NCI-H2196 treated with DMSO at 0.1 percent for 48 hours (cell line): ENCODE results near the gene PPP3R1.

Source experiments
- DNase-seq: peaks from one replicate; lab custom pipeline; 2025; ENCODE audit not compliant: unreplicated experiment; lab: John Stamatoyannopoulos, UW

The PPP3R1 gene

DNA sequence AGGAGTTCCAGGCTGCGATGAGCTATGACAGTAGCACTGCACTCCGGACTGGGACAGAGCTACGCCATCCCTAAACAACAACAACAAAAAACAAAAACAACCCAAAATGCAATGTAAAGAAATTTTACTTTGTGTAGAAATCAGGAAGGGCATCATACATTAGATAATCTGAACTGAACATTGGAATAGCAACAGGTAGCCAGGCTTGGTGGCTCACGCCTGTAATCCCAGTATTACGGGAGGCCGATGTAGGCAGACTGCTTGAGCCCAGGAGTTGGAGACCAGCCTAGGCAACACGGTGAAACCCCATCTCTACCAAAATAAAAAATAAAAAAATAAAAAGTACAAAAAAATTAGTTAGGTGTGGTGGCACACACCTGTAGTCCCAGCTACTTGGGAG is 96.7 kb downstream of the PPP3R1 start:
- no peak for DNase-seq

DNA sequence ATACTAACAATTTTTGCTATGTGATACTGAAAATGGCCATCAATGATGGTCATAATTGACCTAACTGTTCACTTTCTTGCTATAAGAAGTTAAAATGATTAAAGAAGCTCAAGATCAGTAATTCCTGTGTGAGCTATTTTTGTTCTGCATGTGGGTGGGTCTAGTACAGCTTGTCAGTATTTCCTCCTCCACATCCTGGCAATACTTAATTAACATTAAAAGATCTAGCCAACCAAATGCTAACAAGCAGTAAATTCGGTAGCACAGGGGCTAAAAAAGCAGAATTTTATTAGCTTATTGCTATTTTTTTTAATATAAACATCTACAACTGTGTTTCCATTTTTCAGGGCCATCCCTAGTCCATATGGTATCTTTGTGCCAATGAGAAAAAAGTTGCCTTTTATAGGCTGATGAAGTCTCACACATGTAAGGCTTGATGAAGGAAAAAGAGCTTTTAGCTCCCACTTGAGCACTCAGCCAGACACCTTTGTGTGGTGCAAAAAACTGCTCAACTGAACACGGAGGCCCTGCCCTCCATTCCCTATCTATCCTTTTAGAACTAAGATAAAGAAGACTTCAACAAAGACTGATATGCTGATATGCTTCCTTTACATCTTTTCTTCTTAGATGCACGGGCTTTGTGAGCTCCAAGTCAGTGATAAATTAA is 99.5 kb downstream of the PPP3R1 start:
- no peak for DNase-seq

DNA sequence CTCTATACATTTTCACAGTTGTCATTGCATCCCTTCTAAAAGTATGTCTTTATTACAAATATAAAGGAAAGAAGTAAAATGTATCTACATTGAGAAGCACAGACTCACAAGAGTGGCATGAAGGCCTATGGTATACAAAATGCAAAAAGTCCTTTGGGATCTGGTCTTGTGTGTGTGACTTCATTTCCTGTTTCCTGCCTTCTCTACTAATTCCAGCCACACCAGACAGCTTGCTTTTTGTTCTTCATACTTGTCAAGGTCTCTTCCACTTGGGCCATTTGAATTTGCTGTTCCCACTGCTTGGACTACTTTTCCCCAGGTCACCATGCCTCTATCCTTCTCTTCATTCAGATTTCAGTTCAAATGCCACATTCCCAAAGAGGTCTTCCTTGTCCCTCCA is 101.3 kb downstream of the PPP3R1 start:
- no peak for DNase-seq

DNA sequence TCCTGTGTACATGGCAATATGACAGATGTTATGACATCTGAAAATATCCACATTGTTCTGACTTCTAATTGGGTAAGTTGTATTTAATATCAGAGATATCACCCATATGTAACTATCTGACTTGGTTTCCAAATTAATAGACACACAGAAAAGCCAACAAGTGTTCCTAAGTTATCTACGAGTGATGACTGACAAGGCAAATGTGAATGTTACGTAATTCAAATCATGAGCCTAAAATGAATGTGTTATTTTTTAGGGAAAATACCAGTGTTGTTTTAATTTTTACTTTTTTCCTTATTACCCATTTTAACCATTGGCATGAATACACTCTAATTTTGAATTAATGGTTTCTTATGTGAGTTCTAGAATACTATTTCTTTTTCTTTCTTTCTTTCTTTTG is 110.5 kb downstream of the PPP3R1 start:
- DNase-seq: no peak

DNA sequence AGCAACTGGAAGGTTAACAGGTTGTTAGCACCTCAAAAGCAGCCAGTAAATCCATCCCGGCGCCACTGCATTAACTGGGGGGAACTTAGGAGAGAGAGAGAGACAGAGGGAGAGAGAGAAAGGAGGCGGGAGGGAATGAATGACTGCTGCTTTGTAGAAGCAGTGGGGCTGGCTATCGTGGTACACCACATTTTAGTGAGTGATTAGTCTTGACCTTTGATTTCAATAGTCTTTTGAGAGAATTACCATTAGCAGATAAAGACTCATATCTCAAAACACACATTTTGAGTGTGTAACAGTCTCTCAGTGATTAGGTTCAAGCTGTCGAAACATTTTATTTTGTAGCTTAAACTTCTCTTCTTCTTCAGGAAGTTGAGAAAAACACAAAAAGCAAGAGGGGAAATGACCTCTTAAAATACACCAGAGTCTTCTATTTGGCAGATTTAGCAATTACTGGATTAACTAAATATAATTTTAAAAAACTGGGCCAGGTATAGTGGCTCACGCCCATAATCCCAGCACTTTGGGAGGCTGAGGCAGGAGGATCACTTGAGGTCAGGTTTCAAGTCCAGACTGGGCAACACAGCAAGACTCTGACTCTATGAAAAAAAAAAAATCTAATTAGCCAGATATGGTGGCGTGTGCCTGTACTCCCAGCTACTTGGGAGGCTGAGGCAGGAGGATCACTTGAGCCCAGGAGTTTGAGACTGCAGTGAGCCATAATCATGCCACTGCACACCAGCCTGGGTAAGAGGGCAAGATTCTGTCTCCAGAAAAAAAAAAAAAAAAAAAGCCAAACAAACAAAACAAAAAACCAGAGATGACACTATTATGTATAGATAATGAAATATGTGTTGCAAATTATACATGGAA is 116.6 kb downstream of the PPP3R1 start:
- no peak for DNase-seq

DNA sequence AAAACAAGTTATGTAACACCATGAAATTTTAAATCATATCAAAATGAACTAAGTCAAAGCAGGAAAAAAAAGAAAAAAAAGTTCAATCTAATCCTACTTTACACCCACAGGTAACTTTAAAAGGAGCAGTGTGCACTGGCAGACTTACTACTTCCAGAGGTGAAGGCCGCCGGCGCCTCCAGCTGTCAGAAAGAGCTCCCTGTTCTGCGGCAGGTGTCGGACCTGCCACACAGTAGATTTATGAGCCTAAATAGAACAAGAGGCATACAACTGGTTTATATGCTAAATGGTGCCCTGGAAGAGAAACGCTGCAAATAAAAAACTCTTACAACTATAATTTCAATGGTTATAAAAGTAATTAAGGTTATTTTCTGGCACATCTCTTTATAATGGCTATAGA is 117.8 kb downstream of the PPP3R1 start:
- DNase-seq: no peak

DNA sequence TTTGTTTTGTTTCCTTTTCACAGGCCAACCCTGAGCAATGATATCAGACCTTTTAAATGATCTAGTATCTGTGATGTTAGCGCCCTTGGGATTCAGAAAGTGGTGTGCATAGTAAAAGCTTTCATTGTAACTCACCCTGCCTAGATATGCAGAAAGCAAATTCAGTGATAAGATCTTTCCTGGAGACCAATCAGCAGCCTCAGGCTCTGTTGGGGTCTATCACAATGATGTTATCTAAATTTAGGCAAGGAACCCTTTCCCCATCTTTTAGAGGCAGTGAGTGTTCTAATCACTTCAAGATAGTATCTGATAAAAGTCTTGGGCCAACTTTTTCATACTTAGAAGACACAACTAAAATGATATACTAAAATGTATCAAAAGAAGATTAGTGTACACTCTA is 118.2 kb downstream of the PPP3R1 start:
- no peak for DNase-seq
